Panc1 (cell line): ENCODE results near the gene STAT4.

Source experiments
- POLR2AphosphoS5 ChIP-seq: IDR thresholded peaks from 2 replicates; pipeline ENCODE4 v1.6.1; 2012; ENCODE audit warnings: mild to moderate bottlenecking, low read depth, low read length, moderate library complexity
- REST ChIP-seq, 2 experiments: IDR thresholded peaks; 2 replicates each; pipeline ENCODE4 v1.6.1; 2011 to 2012; ENCODE audit warnings: low read depth in 2 of 2, control low read depth in 1 of 2, low read length in 1 of 2, mild to moderate bottlenecking in 1 of 2, moderate library complexity in 1 of 2; ENCODE audit not compliant: insufficient read depth in 1 of 2
- SIN3A ChIP-seq: IDR thresholded peaks from 2 replicates; pipeline ENCODE4 v1.6.1; 2012; ENCODE audit warnings: low read depth, mild to moderate bottlenecking, low read length, moderate library complexity, borderline replicate concordance; ENCODE audit not compliant: insufficient read depth
- TCF7L2 ChIP-seq: IDR thresholded peaks from 2 replicates; pipeline ENCODE4 v1.6.1; 2011; ENCODE audit warnings: mild to moderate bottlenecking, low read depth, low read length, inconsistent platforms
- TF ChIP-seq, protein P1 (sequence below): fragments of 450-650 bp; IDR thresholded peaks from 2 replicates; pipeline ENCODE4 v1.5.1; 2017; ENCODE audit warnings: mild to moderate bottlenecking

DNA sequence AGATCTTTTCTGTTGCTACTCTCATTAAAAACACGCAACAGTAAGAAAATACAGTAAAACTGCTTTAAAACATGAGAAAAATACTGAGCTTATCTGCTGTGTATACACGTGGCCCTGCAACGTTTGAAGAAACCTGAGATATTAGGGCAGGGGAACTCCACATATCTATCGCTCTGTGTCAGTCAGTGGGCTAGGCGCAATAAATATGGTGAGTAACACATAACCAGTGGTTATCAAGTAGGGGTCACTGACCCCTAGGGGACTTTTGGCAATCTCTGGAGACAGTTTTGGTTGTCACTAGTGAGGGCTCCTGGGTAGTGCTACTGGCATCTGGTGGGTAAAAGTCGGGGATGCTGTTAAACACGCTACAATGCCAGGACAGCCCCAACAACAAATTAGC, 151.7 kb downstream of the STAT4 start:
- TF ChIP-seq, protein P1, sequence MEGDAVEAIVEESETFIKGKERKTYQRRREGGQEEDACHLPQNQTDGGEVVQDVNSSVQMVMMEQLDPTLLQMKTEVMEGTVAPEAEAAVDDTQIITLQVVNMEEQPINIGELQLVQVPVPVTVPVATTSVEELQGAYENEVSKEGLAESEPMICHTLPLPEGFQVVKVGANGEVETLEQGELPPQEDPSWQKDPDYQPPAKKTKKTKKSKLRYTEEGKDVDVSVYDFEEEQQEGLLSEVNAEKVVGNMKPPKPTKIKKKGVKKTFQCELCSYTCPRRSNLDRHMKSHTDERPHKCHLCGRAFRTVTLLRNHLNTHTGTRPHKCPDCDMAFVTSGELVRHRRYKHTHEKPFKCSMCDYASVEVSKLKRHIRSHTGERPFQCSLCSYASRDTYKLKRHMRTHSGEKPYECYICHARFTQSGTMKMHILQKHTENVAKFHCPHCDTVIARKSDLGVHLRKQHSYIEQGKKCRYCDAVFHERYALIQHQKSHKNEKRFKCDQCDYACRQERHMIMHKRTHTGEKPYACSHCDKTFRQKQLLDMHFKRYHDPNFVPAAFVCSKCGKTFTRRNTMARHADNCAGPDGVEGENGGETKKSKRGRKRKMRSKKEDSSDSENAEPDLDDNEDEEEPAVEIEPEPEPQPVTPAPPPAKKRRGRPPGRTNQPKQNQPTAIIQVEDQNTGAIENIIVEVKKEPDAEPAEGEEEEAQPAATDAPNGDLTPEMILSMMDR, result no peak
- TF ChIP-seq POLR2AphosphoS5, result no peak
- no peak for TF ChIP-seq SIN3A
- TF ChIP-seq REST (IDR thresholded peaks at IDR 0.05; ENCODE audit: insufficient read depth in 1 of 2, low read depth in 2 of 2, low read length in 1 of 2), result no peak
- no peak for TF ChIP-seq TCF7L2
